Measurements from ENCODE around the gene CHD1L.
"Not testable (repeated sequence)": the region's sequence is repeated elsewhere in the genome, so short reads cannot be mapped to it uniquely, and the experiment has no call there.

CHD1L gene

GRCh38 chr1:147267711-147268110 lies 25.2 kb downstream of the CHD1L start:
- DNase-seq (ENCODE audit: low read depth in 2 of 2) = no peak

GRCh38 chr1:147270721-147271120 lies 28.2 kb downstream of the CHD1L start:
- DNase-seq (ENCODE audit: low read depth in 2 of 2) = no peak

GRCh38 chr1:147272042-147272441 lies 29.6 kb downstream of the CHD1L start:
- no peak for DNase-seq (ENCODE audit: low read depth in 2 of 2)

GRCh38 chr1:147273409-147274336 lies 31.2 kb downstream of the CHD1L start:
- no peak for DNase-seq (ENCODE audit: low read depth in 2 of 2)

GRCh38 chr1:147281950-147282349 lies 39.5 kb downstream of the CHD1L start:
- no peak for DNase-seq (ENCODE audit: low read depth in 2 of 2)

GRCh38 chr1:147283011-147283410 lies 40.5 kb downstream of the CHD1L start:
- DNase-seq (ENCODE audit: low read depth in 2 of 2) = no peak

- DNase-seq (ENCODE audit: low read depth in 2 of 2) = no peak
Measured at GRCh38 chr1:147287133-147287865, 44.8 kb downstream of the CHD1L start.

- no peak for DNase-seq (ENCODE audit: low read depth in 2 of 2)
Measured at GRCh38 chr1:147292012-147292411, 49.5 kb downstream of the CHD1L start.

- no peak for DNase-seq (ENCODE audit: low read depth in 2 of 2)
Measured at GRCh38 chr1:147292631-147293251, 50.3 kb downstream of the CHD1L start.

GRCh38 chr1:147297438-147297837 lies 55.0 kb downstream of the CHD1L start:
- DNase-seq (ENCODE audit: low read depth in 2 of 2) = no peak

- DNase-seq (ENCODE audit: low read depth in 2 of 2) = not testable (repeated sequence)
Measured at GRCh38 chr1:147305803-147306202, 63.3 kb downstream of the CHD1L start.

- no peak for DNase-seq (ENCODE audit: low read depth in 2 of 2)
Measured at GRCh38 chr1:147316968-147317367, 74.5 kb downstream of the CHD1L start.

- not testable (repeated sequence) for DNase-seq (ENCODE audit: low read depth in 2 of 2)
Measured at GRCh38 chr1:147326933-147327687, 84.6 kb downstream of the CHD1L start.

GRCh38 chr1:147334292-147334691 lies 91.8 kb downstream of the CHD1L start:
- no peak for DNase-seq (ENCODE audit: low read depth in 2 of 2)

- no peak for DNase-seq (ENCODE audit: low read depth in 2 of 2)
Measured at GRCh38 chr1:147336291-147336690, 93.8 kb downstream of the CHD1L start.

- no peak for DNase-seq (ENCODE audit: low read depth in 2 of 2)
Measured at GRCh38 chr1:147337040-147337630, 94.7 kb downstream of the CHD1L start.

GRCh38 chr1:147338571-147338970 lies 96.1 kb downstream of the CHD1L start:
- no peak for DNase-seq (ENCODE audit: low read depth in 2 of 2)

- DNase-seq (ENCODE audit: low read depth in 2 of 2) = no peak
Measured at GRCh38 chr1:147341246-147341645, 98.8 kb downstream of the CHD1L start.
